ENCODE data around the gene ADGRG3.

GRCh38 chr16:57726433-57726947, 58.4 kb downstream of the ADGRG3 start:
- TF ChIP-seq BHLHE40 (IDR thresholded peaks at IDR 0.05; ENCODE audit: borderline replicate concordance) (no peak), FOXK2 (IDR thresholded peaks at IDR 0.05) (no peak), ELF4 (IDR thresholded peaks at IDR 0.05) (no peak), ZNF384 (IDR thresholded peaks at IDR 0.05) (no peak), LEF1 (IDR thresholded peaks at IDR 0.05; ENCODE audit: borderline replicate concordance) (no peak), FOXM1 (IDR thresholded peaks at IDR 0.05; ENCODE audit: borderline replicate concordance) (no peak), TARDBP (IDR thresholded peaks at IDR 0.05) (no peak)
